Measurements from ENCODE around the gene RNF111.
"Not testable (repeated sequence)": the region's sequence is repeated elsewhere in the genome, so short reads cannot be mapped to it uniquely, and the experiment has no call there.

The RNF111 gene

DNA sequence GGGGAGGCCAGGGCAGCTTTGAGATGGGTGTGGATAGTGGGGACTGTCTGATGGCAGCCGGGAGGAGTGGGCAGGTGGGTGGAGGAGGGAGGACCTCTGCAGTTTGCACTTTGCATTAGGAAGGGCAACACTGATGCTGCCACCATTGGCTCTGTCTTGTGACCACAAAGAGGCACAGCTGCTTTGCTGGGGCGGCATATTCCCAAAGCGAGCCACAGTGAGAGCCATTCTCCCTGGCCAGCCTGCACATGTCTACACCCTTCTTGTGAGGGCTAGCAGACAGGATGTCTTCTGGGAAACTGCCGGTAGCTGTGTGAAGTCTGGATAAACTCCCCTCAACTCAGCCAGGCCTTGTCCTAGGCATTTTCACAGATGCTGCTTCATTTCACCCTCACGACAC is 155.8 kb downstream of the RNF111 start:
- peaks cover 8% of the 10 kb centered on the region; the same call in 1 of the 2 replicates for H3K4me1 ChIP-seq (ENCODE audit: insufficient read depth, low read length)
- no peak overlapping the region for H3K27ac ChIP-seq (ENCODE audit: low read length)
- no peaks in the 10 kb centered on the region for H3K27me3 ChIP-seq (ENCODE audit: insufficient read depth, low read length)
- peaks cover 59% of the 10 kb centered on the region for H3K36me3 ChIP-seq (ENCODE audit: insufficient read depth, low read depth, low read length)
- H3K4me3 ChIP-seq (ENCODE audit: low read length) = no peak overlapping the region
- no peak overlapping the region for H3K9ac ChIP-seq (ENCODE audit: low read depth, low read length)
- H3K9me3 ChIP-seq (ENCODE audit: insufficient read depth, low read depth, low read length) = no peaks in the 10 kb centered on the region

DNA sequence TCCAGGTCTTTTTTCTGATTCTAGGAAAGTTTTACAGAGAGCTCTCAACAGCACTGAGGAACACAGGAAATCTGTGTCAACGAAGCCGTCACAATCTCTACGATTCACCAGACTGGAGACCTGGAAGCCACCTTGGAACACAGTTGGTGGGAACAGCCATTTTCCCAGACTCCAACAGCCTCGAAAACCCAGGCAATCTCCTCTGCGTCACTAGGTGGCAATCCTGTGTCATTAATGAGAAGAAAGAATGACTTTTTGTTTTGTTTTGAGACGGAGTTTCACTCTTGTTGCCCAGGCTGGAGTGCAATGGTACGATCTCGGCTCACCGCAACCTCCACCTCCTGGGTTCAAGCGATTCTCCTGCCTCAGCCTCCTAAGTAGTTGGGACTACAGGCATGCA is 157.1 kb downstream of the RNF111 start:
- not testable (repeated sequence) for H3K4me3 ChIP-seq (ENCODE audit: low read length); H3K27me3 ChIP-seq (ENCODE audit: insufficient read depth, low read length); H3K27ac ChIP-seq (ENCODE audit: low read length); H3K9ac ChIP-seq (ENCODE audit: low read depth, low read length); H3K9me3 ChIP-seq (ENCODE audit: insufficient read depth, low read depth, low read length)
- peaks cover 49% of the 10 kb centered on the region for H3K36me3 ChIP-seq (ENCODE audit: insufficient read depth, low read depth, low read length)
- peaks cover 18% of the 10 kb centered on the region; the same call in 1 of the 2 replicates for H3K4me1 ChIP-seq (ENCODE audit: insufficient read depth, low read length)
